GM23338 (cell line): ENCODE measurements around the gene DPYD. TPM values are rescaled to one million over a fixed set of nuclear protein-coding genes. Genes with fewer than 3 reads are reported as not detected.

Experiments
- ATAC-seq: fragments of 200-7000 bp; cut with Tn5 transposase; 3 replicates; pipeline ENCODE4 v1.9.1; 2020
- DNase-seq: peaks from one replicate; pipeline ENCODE4 v3.0.0-alpha.2; 2015; ENCODE audit warnings: low spot score
- H2AFZ ChIP-seq: fragments of 200-600 bp; sonication (generic); 2 replicates; pipeline ENCODE4 v1.8.0; 2016; ENCODE audit warnings: antibody characterized with exemption, mild to moderate bottlenecking, moderate library complexity
- H3F3A ChIP-seq: fragments of 200-600 bp; sonication (generic); replicated peaks from 2 replicates; pipeline ENCODE4 v1.8.0; 2017; ENCODE audit warnings: antibody characterized with exemption, mixed run types, low read depth
- H3K27ac ChIP-seq: fragments of 200-600 bp; sonication (generic); 2 replicates; pipeline ENCODE4 v1.6.1; 2016; ENCODE audit warnings: low read depth
- H3K27me3 ChIP-seq: fragments of 200-600 bp; sonication (generic); 2 replicates; pipeline ENCODE4 v1.8.0; 2016; ENCODE audit warnings: mild to moderate bottlenecking, mixed run types, moderate library complexity; ENCODE audit not compliant: insufficient read depth
- H3K36me3 ChIP-seq: fragments of 200-600 bp; sonication (generic); 2 replicates; pipeline ENCODE4 v1.8.0; 2016; ENCODE audit warnings: mild to moderate bottlenecking; ENCODE audit not compliant: insufficient read depth
- H3K4me1 ChIP-seq: fragments of 200-600 bp; sonication (generic); 2 replicates; pipeline ENCODE4 v1.8.0; 2016; ENCODE audit warnings: mild to moderate bottlenecking, moderate library complexity; ENCODE audit not compliant: insufficient read depth
- H3K4me2 ChIP-seq: fragments of 200-600 bp; sonication (generic); 2 replicates; pipeline ENCODE4 v1.7.1; 2017; ENCODE audit warnings: mixed run types
- H3K4me3 ChIP-seq: fragments of 200-600 bp; sonication (generic); 2 replicates; pipeline ENCODE4 v1.6.1; 2016; ENCODE audit warnings: mixed run types
- H3K79me2 ChIP-seq: fragments of 200-600 bp; sonication (generic); replicated peaks from 2 replicates; pipeline ENCODE4 v1.8.0; 2017; ENCODE audit warnings: mild to moderate bottlenecking; ENCODE audit not compliant: insufficient read depth
- H3K9me2 ChIP-seq: fragments of 200-600 bp; sonication (generic); 2 replicates; pipeline ENCODE4 v1.8.0; 2017; ENCODE audit not compliant: insufficient read depth
- H4K20me1 ChIP-seq: fragments of 200-600 bp; sonication (generic); replicated peaks from 2 replicates; pipeline ENCODE4 v1.8.0; 2017; ENCODE audit warnings: mild to moderate bottlenecking; ENCODE audit not compliant: insufficient read depth
- H3K27ac Mint-ChIP-seq: 2 replicates; pipeline ENCODE4 v1.8.0; 2020; ENCODE audit warnings: inconsistent platforms, mild to moderate bottlenecking, moderate library complexity, mixed read lengths
- H3K27me3 Mint-ChIP-seq: 3 replicates; pipeline ENCODE4 v1.8.0; 2022; ENCODE audit warnings: low read depth, mild to moderate bottlenecking, moderate library complexity, mixed read lengths, inconsistent platforms; ENCODE audit not compliant: insufficient read depth, poor library complexity
- H3K36me3 Mint-ChIP-seq: 3 replicates; pipeline ENCODE4 v1.8.0; 2021; ENCODE audit warnings: low read depth, mild to moderate bottlenecking, inconsistent platforms, moderate library complexity, mixed read lengths
- H3K4me1 Mint-ChIP-seq: 3 replicates; pipeline ENCODE4 v1.8.0; 2020; ENCODE audit warnings: mild to moderate bottlenecking, inconsistent platforms, mixed read lengths
- H3K4me3 Mint-ChIP-seq: 3 replicates; pipeline ENCODE4 v1.8.0; 2021; ENCODE audit warnings: moderate library complexity, mild to moderate bottlenecking, inconsistent platforms, mixed read lengths
- H3K9me3 Mint-ChIP-seq: 3 replicates; pipeline ENCODE4 v1.8.0; 2020; ENCODE audit warnings: moderate library complexity, mild to moderate bottlenecking, inconsistent platforms, mixed read lengths
- CREB1 ChIP-seq: fragments of 250-450 bp; sonication (Bioruptor Pico); IDR thresholded peaks from 2 replicates; pipeline ENCODE4 v1.5.0; 2020; ENCODE audit warnings: low read depth, mild to moderate bottlenecking, moderate library complexity
- CTCF ChIP-seq, 2 experiments: fragments of 200-600 bp in 1 of 2; sonication (generic) in 1 of 2; conservative IDR thresholded peaks; 2 replicates each; pipeline versions ENCODE4 v1.5.1 to v1.6.1; 2016 to 2017; ENCODE audit warnings: antibody characterized with exemption in 2 of 2, low read depth in 2 of 2, mild to moderate bottlenecking in 2 of 2, moderate library complexity in 1 of 2
- EZH2 ChIP-seq: fragments of 200-600 bp; sonication (generic); IDR thresholded peaks from one replicate; pipeline ENCODE4 v1.8.0; 2017; ENCODE audit warnings: antibody characterized with exemption, mild to moderate bottlenecking, low read depth; ENCODE audit not compliant: unreplicated experiment
- NANOG ChIP-seq: IDR thresholded peaks from 2 replicates; pipeline ENCODE4 v1.6.1; 2016; ENCODE audit warnings: antibody characterized with exemption, borderline replicate concordance
- POLR2AphosphoS5 ChIP-seq: IDR thresholded peaks from 2 replicates; pipeline ENCODE4 v1.6.1; 2016; ENCODE audit warnings: antibody characterized with exemption, low read depth
- REST ChIP-seq: IDR thresholded peaks from one replicate; pipeline ENCODE4 v1.6.1; 2018; ENCODE audit warnings: antibody characterized with exemption; ENCODE audit not compliant: unreplicated experiment
- polyA plus RNA-seq: library from polyadenylated mRNA; unstranded; fragments of >200 nt; fragmentation: Nextera tagmentation; extraction: Ambion mirVana; gene quantifications from 2 replicates; pipeline ENCODE4 v1.2.1, GENCODE V29; 2016
- total RNA-seq: library from RNA; depleted of rRNA; stranded (reverse); fragments of >200 nt; shearing (Covaris generic); gene quantifications from 2 replicates; pipeline ENCODE4 v1.2.3, GENCODE V29; 2014
- TF ChIP-seq, protein P1 (sequence below): IDR thresholded peaks from 2 replicates; pipeline ENCODE4 v1.6.1; 2016; ENCODE audit warnings: antibody characterized with exemption
- TF ChIP-seq, protein P2 (sequence below): fragments of 250-450 bp; sonication (Bioruptor Pico); IDR thresholded peaks from 2 replicates; pipeline ENCODE4 v1.5.0; 2020; ENCODE audit warnings: mild to moderate bottlenecking, moderate library complexity

The DPYD gene
- total and polyA plus RNA-seq, 2 experiments from 2014 or later = 0.50 to 1.6 TPM

DNA sequence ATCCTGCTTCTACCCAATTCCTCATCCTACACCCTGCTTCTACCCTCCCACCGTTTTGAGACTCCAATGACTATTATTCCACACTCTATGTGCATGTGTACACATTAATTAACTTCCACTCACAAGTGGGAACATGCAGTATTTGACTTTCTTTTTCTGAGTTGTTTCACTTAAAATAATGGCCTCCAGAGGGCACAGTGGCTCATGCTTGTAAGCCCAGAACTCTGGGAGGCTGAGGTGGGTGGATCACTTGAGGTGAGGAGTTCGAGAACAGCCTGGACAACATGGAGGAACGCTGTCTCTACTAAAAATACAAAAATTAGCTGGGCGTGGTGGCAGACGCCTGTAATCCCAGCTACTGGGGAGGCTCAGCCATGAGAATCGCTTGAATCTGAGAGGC, 734.5 kb downstream of the DPYD start:
- no peak overlapping the region for H3K4me2 ChIP-seq
- H3K4me3 ChIP-seq = no peak overlapping the region
- no peak overlapping the region for H3K4me3 Mint-ChIP-seq
- H3K27me3 ChIP-seq = no peaks in the 10 kb centered on the region
- H3K9me2 ChIP-seq = no peaks in the 10 kb centered on the region
- DNase-seq (peak; percentile 62), ATAC-seq (no peak)
- no peaks in the 10 kb centered on the region for H3K27me3 Mint-ChIP-seq
- H3F3A ChIP-seq = no peaks in the 10 kb centered on the region
- no peaks in the 10 kb centered on the region for H3K79me2 ChIP-seq
- no peak overlapping the region for H3K27ac ChIP-seq
- H3K9me3 Mint-ChIP-seq = no peaks in the 10 kb centered on the region
- no peaks in the 10 kb centered on the region for H3K36me3 ChIP-seq
- H2AFZ ChIP-seq = no peak overlapping the region
- TF ChIP-seq CTCF (conservative IDR thresholded peaks at IDR 0.05; ENCODE audit: low read depth in 2 of 2) = peak; percentile 61 to 66
- TF ChIP-seq, protein P1, sequence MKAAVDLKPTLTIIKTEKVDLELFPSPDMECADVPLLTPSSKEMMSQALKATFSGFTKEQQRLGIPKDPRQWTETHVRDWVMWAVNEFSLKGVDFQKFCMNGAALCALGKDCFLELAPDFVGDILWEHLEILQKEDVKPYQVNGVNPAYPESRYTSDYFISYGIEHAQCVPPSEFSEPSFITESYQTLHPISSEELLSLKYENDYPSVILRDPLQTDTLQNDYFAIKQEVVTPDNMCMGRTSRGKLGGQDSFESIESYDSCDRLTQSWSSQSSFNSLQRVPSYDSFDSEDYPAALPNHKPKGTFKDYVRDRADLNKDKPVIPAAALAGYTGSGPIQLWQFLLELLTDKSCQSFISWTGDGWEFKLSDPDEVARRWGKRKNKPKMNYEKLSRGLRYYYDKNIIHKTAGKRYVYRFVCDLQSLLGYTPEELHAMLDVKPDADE = no peak
- H4K20me1 ChIP-seq = no peaks in the 10 kb centered on the region
- no peaks in the 10 kb centered on the region for H3K4me1 ChIP-seq
- H3K27ac Mint-ChIP-seq = no peak overlapping the region
- no peaks in the 10 kb centered on the region for H3K36me3 Mint-ChIP-seq
- H3K4me1 Mint-ChIP-seq = peaks cover 3% of the 10 kb centered on the region; the same call in 1 of the 3 replicates

GRCh38 chr1:97174039-97174704, 746.7 kb downstream of the DPYD start:
- no peaks in the 10 kb centered on the region for H3K36me3 ChIP-seq
- no peaks in the 10 kb centered on the region for H3K9me2 ChIP-seq
- H3K4me3 ChIP-seq = no peak overlapping the region
- no peaks in the 10 kb centered on the region for H4K20me1 ChIP-seq
- H3K27ac ChIP-seq = no peak overlapping the region
- no peaks in the 10 kb centered on the region for H3K27me3 ChIP-seq
- H3F3A ChIP-seq = no peaks in the 10 kb centered on the region
- Mint-ChIP-seq H3K27me3 (no peaks in the 10 kb centered on the region), H3K4me3 (no peak overlapping the region), H3K9me3 (no peaks in the 10 kb centered on the region), H3K27ac (no peak overlapping the region), H3K36me3 (no peaks in the 10 kb centered on the region), H3K4me1 (peaks cover 4% of the 10 kb centered on the region; the same call in 2 of the 3 replicates)
- no peaks in the 10 kb centered on the region for H3K79me2 ChIP-seq
- DNase-seq (no peak), ATAC-seq (no peak)
- H2AFZ ChIP-seq = peak overlapping the region; percentile 47; the same call in 1 of the 2 replicates
- H3K4me2 ChIP-seq = no peak overlapping the region
- H3K4me1 ChIP-seq = peaks cover 4% of the 10 kb centered on the region; the same call in 1 of the 2 replicates
- TF ChIP-seq REST = no peak
- no peak for TF ChIP-seq EZH2
- no peak for TF ChIP-seq POLR2AphosphoS5
- TF ChIP-seq NANOG = no peak
- no peak for TF ChIP-seq CREB1 (CRISPR knock-in tag)
- TF ChIP-seq, protein P2, sequence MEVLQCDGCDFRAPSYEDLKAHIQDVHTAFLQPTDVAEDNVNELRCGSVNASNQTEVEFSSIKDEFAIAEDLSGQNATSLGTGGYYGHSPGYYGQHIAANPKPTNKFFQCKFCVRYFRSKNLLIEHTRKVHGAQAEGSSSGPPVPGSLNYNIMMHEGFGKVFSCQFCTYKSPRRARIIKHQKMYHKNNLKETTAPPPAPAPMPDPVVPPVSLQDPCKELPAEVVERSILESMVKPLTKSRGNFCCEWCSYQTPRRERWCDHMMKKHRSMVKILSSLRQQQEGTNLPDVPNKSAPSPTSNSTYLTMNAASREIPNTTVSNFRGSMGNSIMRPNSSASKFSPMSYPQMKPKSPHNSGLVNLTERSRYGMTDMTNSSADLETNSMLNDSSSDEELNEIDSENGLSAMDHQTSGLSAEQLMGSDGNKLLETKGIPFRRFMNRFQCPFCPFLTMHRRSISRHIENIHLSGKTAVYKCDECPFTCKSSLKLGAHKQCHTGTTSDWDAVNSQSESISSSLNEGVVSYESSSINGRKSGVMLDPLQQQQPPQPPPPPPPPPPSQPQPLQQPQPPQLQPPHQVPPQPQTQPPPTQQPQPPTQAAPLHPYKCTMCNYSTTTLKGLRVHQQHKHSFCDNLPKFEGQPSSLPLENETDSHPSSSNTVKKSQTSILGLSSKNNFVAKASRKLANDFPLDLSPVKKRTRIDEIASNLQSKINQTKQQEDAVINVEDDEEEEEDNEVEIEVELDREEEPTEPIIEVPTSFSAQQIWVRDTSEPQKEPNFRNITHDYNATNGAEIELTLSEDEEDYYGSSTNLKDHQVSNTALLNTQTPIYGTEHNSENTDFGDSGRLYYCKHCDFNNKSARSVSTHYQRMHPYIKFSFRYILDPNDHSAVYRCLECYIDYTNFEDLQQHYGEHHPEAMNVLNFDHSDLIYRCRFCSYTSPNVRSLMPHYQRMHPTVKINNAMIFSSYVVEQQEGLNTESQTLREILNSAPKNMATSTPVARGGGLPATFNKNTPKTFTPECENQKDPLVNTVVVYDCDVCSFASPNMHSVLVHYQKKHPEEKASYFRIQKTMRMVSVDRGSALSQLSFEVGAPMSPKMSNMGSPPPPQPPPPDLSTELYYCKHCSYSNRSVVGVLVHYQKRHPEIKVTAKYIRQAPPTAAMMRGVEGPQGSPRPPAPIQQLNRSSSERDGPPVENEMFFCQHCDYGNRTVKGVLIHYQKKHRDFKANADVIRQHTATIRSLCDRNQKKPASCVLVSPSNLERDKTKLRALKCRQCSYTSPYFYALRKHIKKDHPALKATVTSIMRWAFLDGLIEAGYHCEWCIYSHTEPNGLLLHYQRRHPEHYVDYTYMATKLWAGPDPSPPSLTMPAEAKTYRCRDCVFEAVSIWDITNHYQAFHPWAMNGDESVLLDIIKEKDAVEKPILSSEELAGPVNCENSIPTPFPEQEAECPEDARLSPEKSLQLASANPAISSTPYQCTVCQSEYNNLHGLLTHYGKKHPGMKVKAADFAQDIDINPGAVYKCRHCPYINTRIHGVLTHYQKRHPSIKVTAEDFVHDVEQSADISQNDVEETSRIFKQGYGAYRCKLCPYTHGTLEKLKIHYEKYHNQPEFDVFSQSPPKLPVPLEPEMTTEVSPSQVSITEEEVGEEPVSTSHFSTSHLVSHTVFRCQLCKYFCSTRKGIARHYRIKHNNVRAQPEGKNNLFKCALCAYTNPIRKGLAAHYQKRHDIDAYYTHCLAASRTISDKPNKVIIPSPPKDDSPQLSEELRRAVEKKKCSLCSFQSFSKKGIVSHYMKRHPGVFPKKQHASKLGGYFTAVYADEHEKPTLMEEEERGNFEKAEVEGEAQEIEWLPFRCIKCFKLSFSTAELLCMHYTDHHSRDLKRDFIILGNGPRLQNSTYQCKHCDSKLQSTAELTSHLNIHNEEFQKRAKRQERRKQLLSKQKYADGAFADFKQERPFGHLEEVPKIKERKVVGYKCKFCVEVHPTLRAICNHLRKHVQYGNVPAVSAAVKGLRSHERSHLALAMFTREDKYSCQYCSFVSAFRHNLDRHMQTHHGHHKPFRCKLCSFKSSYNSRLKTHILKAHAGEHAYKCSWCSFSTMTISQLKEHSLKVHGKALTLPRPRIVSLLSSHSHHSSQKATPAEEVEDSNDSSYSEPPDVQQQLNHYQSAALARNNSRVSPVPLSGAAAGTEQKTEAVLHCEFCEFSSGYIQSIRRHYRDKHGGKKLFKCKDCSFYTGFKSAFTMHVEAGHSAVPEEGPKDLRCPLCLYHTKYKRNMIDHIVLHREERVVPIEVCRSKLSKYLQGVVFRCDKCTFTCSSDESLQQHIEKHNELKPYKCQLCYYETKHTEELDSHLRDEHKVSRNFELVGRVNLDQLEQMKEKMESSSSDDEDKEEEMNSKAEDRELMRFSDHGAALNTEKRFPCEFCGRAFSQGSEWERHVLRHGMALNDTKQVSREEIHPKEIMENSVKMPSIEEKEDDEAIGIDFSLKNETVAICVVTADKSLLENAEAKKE = no peak
